GM23338 (cell line): ENCODE results near the gene SEC16B. TPM values are rescaled to one million over a fixed set of nuclear protein-coding genes. Genes with fewer than 3 reads are reported as not detected.

Source experiments
- ATAC-seq: fragments of 200-7000 bp; cut with Tn5 transposase; 3 replicates; pipeline ENCODE4 v1.9.1; 2020
- DNase-seq: peaks from one replicate; pipeline ENCODE4 v3.0.0-alpha.2; 2015; ENCODE audit warnings: low spot score
- H2AFZ ChIP-seq: fragments of 200-600 bp; sonication (generic); 2 replicates; pipeline ENCODE4 v1.8.0; 2016; ENCODE audit warnings: antibody characterized with exemption, mild to moderate bottlenecking, moderate library complexity
- H3F3A ChIP-seq: fragments of 200-600 bp; sonication (generic); replicated peaks from 2 replicates; pipeline ENCODE4 v1.8.0; 2017; ENCODE audit warnings: antibody characterized with exemption, mixed run types, low read depth
- H3K27ac ChIP-seq: fragments of 200-600 bp; sonication (generic); 2 replicates; pipeline ENCODE4 v1.6.1; 2016; ENCODE audit warnings: low read depth
- H3K27me3 ChIP-seq: fragments of 200-600 bp; sonication (generic); 2 replicates; pipeline ENCODE4 v1.8.0; 2016; ENCODE audit warnings: mild to moderate bottlenecking, mixed run types, moderate library complexity; ENCODE audit not compliant: insufficient read depth
- H3K36me3 ChIP-seq: fragments of 200-600 bp; sonication (generic); 2 replicates; pipeline ENCODE4 v1.8.0; 2016; ENCODE audit warnings: mild to moderate bottlenecking; ENCODE audit not compliant: insufficient read depth
- H3K4me1 ChIP-seq: fragments of 200-600 bp; sonication (generic); 2 replicates; pipeline ENCODE4 v1.8.0; 2016; ENCODE audit warnings: mild to moderate bottlenecking, moderate library complexity; ENCODE audit not compliant: insufficient read depth
- H3K4me2 ChIP-seq: fragments of 200-600 bp; sonication (generic); 2 replicates; pipeline ENCODE4 v1.7.1; 2017; ENCODE audit warnings: mixed run types
- H3K4me3 ChIP-seq: fragments of 200-600 bp; sonication (generic); 2 replicates; pipeline ENCODE4 v1.6.1; 2016; ENCODE audit warnings: mixed run types
- H3K79me2 ChIP-seq: fragments of 200-600 bp; sonication (generic); replicated peaks from 2 replicates; pipeline ENCODE4 v1.8.0; 2017; ENCODE audit warnings: mild to moderate bottlenecking; ENCODE audit not compliant: insufficient read depth
- H3K9me2 ChIP-seq: fragments of 200-600 bp; sonication (generic); 2 replicates; pipeline ENCODE4 v1.8.0; 2017; ENCODE audit not compliant: insufficient read depth
- H4K20me1 ChIP-seq: fragments of 200-600 bp; sonication (generic); replicated peaks from 2 replicates; pipeline ENCODE4 v1.8.0; 2017; ENCODE audit warnings: mild to moderate bottlenecking; ENCODE audit not compliant: insufficient read depth
- H3K27ac Mint-ChIP-seq: 2 replicates; pipeline ENCODE4 v1.8.0; 2020; ENCODE audit warnings: inconsistent platforms, mild to moderate bottlenecking, moderate library complexity, mixed read lengths
- H3K27me3 Mint-ChIP-seq: 3 replicates; pipeline ENCODE4 v1.8.0; 2022; ENCODE audit warnings: low read depth, mild to moderate bottlenecking, moderate library complexity, mixed read lengths, inconsistent platforms; ENCODE audit not compliant: insufficient read depth, poor library complexity
- H3K36me3 Mint-ChIP-seq: 3 replicates; pipeline ENCODE4 v1.8.0; 2021; ENCODE audit warnings: low read depth, mild to moderate bottlenecking, inconsistent platforms, moderate library complexity, mixed read lengths
- H3K4me1 Mint-ChIP-seq: 3 replicates; pipeline ENCODE4 v1.8.0; 2020; ENCODE audit warnings: mild to moderate bottlenecking, inconsistent platforms, mixed read lengths
- H3K4me3 Mint-ChIP-seq: 3 replicates; pipeline ENCODE4 v1.8.0; 2021; ENCODE audit warnings: moderate library complexity, mild to moderate bottlenecking, inconsistent platforms, mixed read lengths
- H3K9me3 Mint-ChIP-seq: 3 replicates; pipeline ENCODE4 v1.8.0; 2020; ENCODE audit warnings: moderate library complexity, mild to moderate bottlenecking, inconsistent platforms, mixed read lengths
- EZH2phosphoT487 ChIP-seq: fragments of 200-600 bp; sonication (generic); IDR thresholded peaks from one replicate; pipeline ENCODE4 v1.8.1; 2018; ENCODE audit warnings: antibody characterized with exemption; ENCODE audit not compliant: unreplicated experiment
- JUNB ChIP-seq: IDR thresholded peaks from one replicate; pipeline ENCODE4 v1.6.1; 2016; ENCODE audit warnings: antibody characterized with exemption; ENCODE audit not compliant: unreplicated experiment
- NANOG ChIP-seq: IDR thresholded peaks from 2 replicates; pipeline ENCODE4 v1.6.1; 2016; ENCODE audit warnings: antibody characterized with exemption, borderline replicate concordance
- POLR2AphosphoS5 ChIP-seq: IDR thresholded peaks from 2 replicates; pipeline ENCODE4 v1.6.1; 2016; ENCODE audit warnings: antibody characterized with exemption, low read depth
- STAT1 ChIP-seq: IDR thresholded peaks from one replicate; pipeline ENCODE4 v1.6.1; 2016; ENCODE audit warnings: antibody characterized with exemption; ENCODE audit not compliant: unreplicated experiment
- ZNF114 ChIP-seq: fragments of 250-450 bp; sonication (Bioruptor Pico); IDR thresholded peaks from 2 replicates; pipeline ENCODE4 v1.5.0; 2020; ENCODE audit warnings: mild to moderate bottlenecking, moderate library complexity
- ZNF331 ChIP-seq: fragments of 250-450 bp; sonication (Bioruptor Pico); IDR thresholded peaks from 2 replicates; pipeline ENCODE4 v1.5.0; 2020; ENCODE audit warnings: low read depth, mild to moderate bottlenecking, moderate library complexity
- polyA plus RNA-seq: library from polyadenylated mRNA; unstranded; fragments of >200 nt; fragmentation: Nextera tagmentation; extraction: Ambion mirVana; gene quantifications from 2 replicates; pipeline ENCODE4 v1.2.1, GENCODE V29; 2016
- total RNA-seq: library from RNA; depleted of rRNA; stranded (reverse); fragments of >200 nt; shearing (Covaris generic); gene quantifications from 2 replicates; pipeline ENCODE4 v1.2.3, GENCODE V29; 2014
- TF ChIP-seq, protein P1 (sequence below): IDR thresholded peaks from one replicate; pipeline ENCODE4 v1.6.1; 2018; ENCODE audit warnings: antibody characterized with exemption; ENCODE audit not compliant: unreplicated experiment
- TF ChIP-seq, protein P2 (sequence below), 2 experiments: fragments of 200-600 bp in 1 of 2; sonication (generic) in 1 of 2; conservative IDR thresholded peaks; 2 replicates each; pipeline versions ENCODE4 v1.5.1 to v1.6.1; 2016 to 2017; ENCODE audit warnings: antibody characterized with exemption in 2 of 2, low read depth in 2 of 2, mild to moderate bottlenecking in 2 of 2, moderate library complexity in 1 of 2
- TF ChIP-seq, protein P3 (sequence below): IDR thresholded peaks from 2 replicates; pipeline ENCODE4 v1.6.1; 2016; ENCODE audit warnings: antibody characterized with exemption

The SEC16B gene
- total and polyA plus RNA-seq, 2 experiments from 2014 or later = 0.29 to 1.2 TPM

DNA sequence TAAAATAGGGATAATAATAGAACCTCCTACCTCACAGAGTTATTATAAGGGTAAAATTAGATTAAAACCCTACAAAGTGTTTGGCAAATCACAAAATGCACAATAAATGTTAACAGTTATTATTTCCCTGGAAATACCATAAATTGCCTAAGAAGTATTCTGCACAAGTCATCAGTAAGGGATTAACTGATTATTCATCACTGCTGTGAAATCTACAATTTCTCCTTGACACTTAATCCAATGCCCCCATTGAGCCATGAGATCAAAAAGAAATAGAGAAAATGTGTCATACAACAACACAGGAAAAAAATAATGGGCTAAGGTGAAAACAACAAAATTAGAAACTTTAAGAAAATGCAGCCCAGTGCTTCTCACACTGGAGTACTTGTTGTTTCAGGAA, 6.7 kb upstream of the SEC16B start:
- H3K27me3 ChIP-seq = no peaks in the 10 kb centered on the region
- no peak overlapping the region for H3K4me2 ChIP-seq
- no peak overlapping the region for H3K27ac ChIP-seq
- no peak overlapping the region for H2AFZ ChIP-seq
- peaks cover 20% of the 10 kb centered on the region for H3K9me2 ChIP-seq
- H4K20me1 ChIP-seq = no peaks in the 10 kb centered on the region
- Mint-ChIP-seq H3K9me3 (no peaks in the 10 kb centered on the region), H3K27ac (no peak overlapping the region), H3K36me3 (no peaks in the 10 kb centered on the region), H3K4me1 (no peaks in the 10 kb centered on the region), H3K27me3 (no peaks in the 10 kb centered on the region), H3K4me3 (no peak overlapping the region)
- H3K4me1 ChIP-seq = no peaks in the 10 kb centered on the region
- H3F3A ChIP-seq = no peaks in the 10 kb centered on the region
- H3K79me2 ChIP-seq = no peaks in the 10 kb centered on the region
- TF ChIP-seq, protein P1, sequence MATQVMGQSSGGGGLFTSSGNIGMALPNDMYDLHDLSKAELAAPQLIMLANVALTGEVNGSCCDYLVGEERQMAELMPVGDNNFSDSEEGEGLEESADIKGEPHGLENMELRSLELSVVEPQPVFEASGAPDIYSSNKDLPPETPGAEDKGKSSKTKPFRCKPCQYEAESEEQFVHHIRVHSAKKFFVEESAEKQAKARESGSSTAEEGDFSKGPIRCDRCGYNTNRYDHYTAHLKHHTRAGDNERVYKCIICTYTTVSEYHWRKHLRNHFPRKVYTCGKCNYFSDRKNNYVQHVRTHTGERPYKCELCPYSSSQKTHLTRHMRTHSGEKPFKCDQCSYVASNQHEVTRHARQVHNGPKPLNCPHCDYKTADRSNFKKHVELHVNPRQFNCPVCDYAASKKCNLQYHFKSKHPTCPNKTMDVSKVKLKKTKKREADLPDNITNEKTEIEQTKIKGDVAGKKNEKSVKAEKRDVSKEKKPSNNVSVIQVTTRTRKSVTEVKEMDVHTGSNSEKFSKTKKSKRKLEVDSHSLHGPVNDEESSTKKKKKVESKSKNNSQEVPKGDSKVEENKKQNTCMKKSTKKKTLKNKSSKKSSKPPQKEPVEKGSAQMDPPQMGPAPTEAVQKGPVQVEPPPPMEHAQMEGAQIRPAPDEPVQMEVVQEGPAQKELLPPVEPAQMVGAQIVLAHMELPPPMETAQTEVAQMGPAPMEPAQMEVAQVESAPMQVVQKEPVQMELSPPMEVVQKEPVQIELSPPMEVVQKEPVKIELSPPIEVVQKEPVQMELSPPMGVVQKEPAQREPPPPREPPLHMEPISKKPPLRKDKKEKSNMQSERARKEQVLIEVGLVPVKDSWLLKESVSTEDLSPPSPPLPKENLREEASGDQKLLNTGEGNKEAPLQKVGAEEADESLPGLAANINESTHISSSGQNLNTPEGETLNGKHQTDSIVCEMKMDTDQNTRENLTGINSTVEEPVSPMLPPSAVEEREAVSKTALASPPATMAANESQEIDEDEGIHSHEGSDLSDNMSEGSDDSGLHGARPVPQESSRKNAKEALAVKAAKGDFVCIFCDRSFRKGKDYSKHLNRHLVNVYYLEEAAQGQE = no peak
- TF ChIP-seq POLR2AphosphoS5 = no peak
- no peak for TF ChIP-seq EZH2phosphoT487
- no peak for TF ChIP-seq STAT1
- TF ChIP-seq, protein P2, sequence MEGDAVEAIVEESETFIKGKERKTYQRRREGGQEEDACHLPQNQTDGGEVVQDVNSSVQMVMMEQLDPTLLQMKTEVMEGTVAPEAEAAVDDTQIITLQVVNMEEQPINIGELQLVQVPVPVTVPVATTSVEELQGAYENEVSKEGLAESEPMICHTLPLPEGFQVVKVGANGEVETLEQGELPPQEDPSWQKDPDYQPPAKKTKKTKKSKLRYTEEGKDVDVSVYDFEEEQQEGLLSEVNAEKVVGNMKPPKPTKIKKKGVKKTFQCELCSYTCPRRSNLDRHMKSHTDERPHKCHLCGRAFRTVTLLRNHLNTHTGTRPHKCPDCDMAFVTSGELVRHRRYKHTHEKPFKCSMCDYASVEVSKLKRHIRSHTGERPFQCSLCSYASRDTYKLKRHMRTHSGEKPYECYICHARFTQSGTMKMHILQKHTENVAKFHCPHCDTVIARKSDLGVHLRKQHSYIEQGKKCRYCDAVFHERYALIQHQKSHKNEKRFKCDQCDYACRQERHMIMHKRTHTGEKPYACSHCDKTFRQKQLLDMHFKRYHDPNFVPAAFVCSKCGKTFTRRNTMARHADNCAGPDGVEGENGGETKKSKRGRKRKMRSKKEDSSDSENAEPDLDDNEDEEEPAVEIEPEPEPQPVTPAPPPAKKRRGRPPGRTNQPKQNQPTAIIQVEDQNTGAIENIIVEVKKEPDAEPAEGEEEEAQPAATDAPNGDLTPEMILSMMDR (conservative IDR thresholded peaks at IDR 0.05; ENCODE audit: low read depth in 2 of 2) = no peak
- no peak for TF ChIP-seq ZNF331 (CRISPR knock-in tag)
- TF ChIP-seq NANOG = no peak
- no peak for TF ChIP-seq ZNF114 (CRISPR knock-in tag)
- TF ChIP-seq, protein P3, sequence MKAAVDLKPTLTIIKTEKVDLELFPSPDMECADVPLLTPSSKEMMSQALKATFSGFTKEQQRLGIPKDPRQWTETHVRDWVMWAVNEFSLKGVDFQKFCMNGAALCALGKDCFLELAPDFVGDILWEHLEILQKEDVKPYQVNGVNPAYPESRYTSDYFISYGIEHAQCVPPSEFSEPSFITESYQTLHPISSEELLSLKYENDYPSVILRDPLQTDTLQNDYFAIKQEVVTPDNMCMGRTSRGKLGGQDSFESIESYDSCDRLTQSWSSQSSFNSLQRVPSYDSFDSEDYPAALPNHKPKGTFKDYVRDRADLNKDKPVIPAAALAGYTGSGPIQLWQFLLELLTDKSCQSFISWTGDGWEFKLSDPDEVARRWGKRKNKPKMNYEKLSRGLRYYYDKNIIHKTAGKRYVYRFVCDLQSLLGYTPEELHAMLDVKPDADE = no peak
- TF ChIP-seq JUNB = no peak
- ATAC-seq = no peak
- H3K4me3 ChIP-seq = no peak overlapping the region
- no peaks in the 10 kb centered on the region for H3K36me3 ChIP-seq
- DNase-seq = no peak
